Astrocyte of the cerebellum (primary cell): ENCODE measurements around the gene TNIK.

Experiments
- DNase-seq: peaks from one replicate; pipeline ENCODE4 v3.0.0-alpha.2; 2011; ENCODE audit warnings: low read depth
- H3K4me3 ChIP-seq: 2 replicates; pipeline ENCODE4 v1.5.1; 2011; ENCODE audit warnings: mild to moderate bottlenecking, low read depth, low read length, moderate library complexity
- CTCF ChIP-seq: IDR thresholded peaks from 2 replicates; pipeline ENCODE4 v1.5.1; 2012; ENCODE audit warnings: low read length, low read depth, moderate library complexity, mild to moderate bottlenecking; ENCODE audit errors: missing control alignments
- in situ Hi-C: cut with HindIII; loops from 2 replicates; pipeline ENCODE4 v1.10.0; 2017; ENCODE audit warnings: low sequenced_read_pairs

Gene TNIK

GRCh38 chr3:171464462-171464861 is 4.3 kb upstream of the TNIK start:
- TF ChIP-seq CTCF, result no peak
- in situ Hi-C loops, result loop anchor here (5.0 kb wide), 2 partner anchors 57 to 103 kb away; no protein-coding TSS in a partner anchor
- H3K4me3 ChIP-seq, result no peak overlapping the region
- DNase-seq, result no peak

GRCh38 chr3:171462224-171462623 is 2.0 kb upstream of the TNIK start:
- in situ Hi-C loops, result loop anchor here (5.0 kb wide), 2 partner anchors 55 to 105 kb away; no protein-coding TSS in a partner anchor
- DNase-seq, result no peak
- TF ChIP-seq CTCF, result no peak
- no peak overlapping the region for H3K4me3 ChIP-seq

GRCh38 chr3:171461525-171461917 is 1.3 kb upstream of the TNIK start:
- DNase-seq, result no peak
- no peak for TF ChIP-seq CTCF
- peak overlapping the region; percentile 69 for H3K4me3 ChIP-seq
- in situ Hi-C loops, result loop anchor here (5.0 kb wide), 2 partner anchors 54 to 106 kb away; no protein-coding TSS in a partner anchor

GRCh38 chr3:171460725-171461524 is 720 bp upstream of the TNIK start:
- no peak for DNase-seq
- H3K4me3 ChIP-seq, result peak overlapping the region; percentile 69
- in situ Hi-C loops, result loop anchor here (5.0 kb wide), 2 partner anchors 54 to 106 kb away; no protein-coding TSS in a partner anchor
- no peak for TF ChIP-seq CTCF

- TF ChIP-seq CTCF, result no peak
- DNase-seq, result no peak
- peak overlapping the region; percentile 69 for H3K4me3 ChIP-seq
- in situ Hi-C loops, result no loop called here
Measured at GRCh38 chr3:171459137-171459941, 866 bp downstream of the TNIK start.

GRCh38 chr3:171458864-171459136 is 1.4 kb downstream of the TNIK start:
- in situ Hi-C loops, result no loop called here
- peak overlapping the region; percentile 69 for H3K4me3 ChIP-seq

More at GRCh38 chr3:171458864-171459136, 1.4 kb downstream of the TNIK start:
- DNase-seq, result no peak
- no peak for TF ChIP-seq CTCF
